ENCODE measurements around the gene CARD14.

The CARD14 gene
- 0.90 to 21.3 (median 7.9) reads per million in 17 experiments for total RNA-seq

GRCh38 chr17:80169784-80170500 lies at the start of gene CARD14:
TSS of gene CARD14 (plus strand) at chr17:80170030. CDS start at chr17:80181439, 11,409 bp downstream.
- no peak for DNase-seq

GRCh38 chr17:80122026-80122575 lies 47.7 kb upstream of the CARD14 start:
- DNase-seq: no peak

DNA sequence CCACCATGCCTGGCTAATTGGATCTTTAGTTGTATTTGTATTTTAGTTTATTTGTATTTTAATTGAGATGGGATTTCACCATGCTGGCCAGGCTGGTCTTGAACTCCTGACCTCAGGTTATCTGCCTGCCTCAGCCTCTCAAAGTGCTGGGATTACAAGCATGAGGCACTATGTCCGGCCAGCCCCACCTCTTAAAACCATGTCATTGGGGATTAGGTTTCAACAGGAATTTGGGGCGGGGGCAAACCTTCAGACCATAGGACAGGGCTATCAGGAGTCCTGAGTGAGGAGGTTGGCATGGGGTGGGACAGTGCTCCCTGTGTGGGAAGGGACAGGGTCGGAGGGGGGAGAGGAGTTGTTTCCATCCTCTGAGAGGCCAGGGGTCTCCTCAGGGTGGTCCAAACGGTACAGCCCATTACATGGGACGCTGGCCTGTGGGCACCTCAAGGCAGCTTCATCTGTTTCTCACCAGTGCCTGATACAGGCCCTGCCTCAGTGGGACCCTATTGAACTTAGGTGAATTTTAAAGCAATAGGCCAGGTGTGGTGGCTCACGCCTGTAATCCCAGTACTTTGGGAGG lies 46.8 kb upstream of the CARD14 start:
- no peak for DNase-seq

DNA sequence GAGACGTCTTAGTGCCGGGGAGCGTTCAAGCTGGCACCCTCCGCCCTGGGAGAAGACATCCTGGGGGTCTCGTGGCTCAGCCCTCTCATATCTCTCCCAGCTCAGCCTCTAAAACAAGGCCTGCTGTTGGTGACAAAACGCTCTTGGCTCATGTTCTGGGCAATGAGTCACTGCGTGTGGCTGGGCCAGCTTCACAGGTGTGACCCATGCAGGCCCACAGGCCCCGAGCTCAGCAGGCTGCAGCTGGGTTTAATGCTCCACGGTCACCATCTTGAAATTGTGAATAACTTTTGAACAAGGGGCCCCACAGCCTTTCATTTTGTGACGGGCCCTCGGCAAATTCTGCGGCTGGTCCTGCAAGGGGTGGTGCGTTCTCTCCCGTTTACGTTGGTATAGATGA lies 46.0 kb upstream of the CARD14 start:
- no peak for DNase-seq

GRCh38 chr17:80124351-80124981 lies 45.4 kb upstream of the CARD14 start:
- peak in 3 of 4 experiments; percentile 13 to 48 (median 31) for DNase-seq

- DNase-seq: no peak
Observed at GRCh38 chr17:80125656-80126448, 44.0 kb upstream of the CARD14 start.

DNA sequence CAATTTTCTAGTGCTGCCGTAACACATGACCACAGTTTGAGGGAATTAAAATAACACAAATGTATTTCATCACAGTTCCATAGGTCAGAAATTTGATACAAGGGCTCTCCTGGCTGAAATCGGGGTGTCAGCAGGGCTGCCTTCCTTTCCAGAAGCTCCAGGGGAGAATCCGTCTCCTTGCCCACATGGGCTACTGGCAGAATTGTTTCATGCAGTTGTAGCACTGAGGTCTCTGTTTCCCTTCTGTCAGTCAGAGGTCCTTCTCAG lies 43.4 kb upstream of the CARD14 start:
- no peak for DNase-seq

DNA sequence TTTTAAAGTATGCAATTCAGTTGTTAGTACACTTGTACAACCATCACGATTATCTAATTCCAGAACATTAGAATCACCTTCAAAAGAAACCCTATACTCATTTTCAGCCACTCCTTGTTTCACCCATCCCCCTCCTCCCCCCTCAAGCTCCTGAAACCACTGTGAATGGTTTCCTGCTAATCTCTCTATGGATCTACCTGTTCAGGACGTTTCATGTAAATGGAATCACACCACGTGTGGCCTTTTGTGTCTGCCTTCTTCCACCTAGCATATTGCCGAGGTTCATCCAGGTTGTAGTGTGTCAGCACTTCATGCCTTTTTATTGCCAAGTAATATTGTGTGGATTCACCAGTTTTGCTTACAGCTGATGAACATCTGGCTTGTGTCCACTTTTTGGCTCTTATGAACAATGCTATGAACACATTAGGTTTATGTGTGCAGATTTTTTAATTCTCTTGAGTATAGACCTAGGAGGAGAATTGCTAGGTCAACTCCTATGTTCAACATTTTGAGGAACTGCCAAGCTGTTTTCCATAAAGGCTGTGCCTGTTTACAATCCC lies 40.7 kb upstream of the CARD14 start:
- DNase-seq: no peak

- DNase-seq: no peak
Observed at GRCh38 chr17:80130992-80131391, 38.8 kb upstream of the CARD14 start.

- DNase-seq: no peak
Observed at GRCh38 chr17:80132906-80133625, 36.8 kb upstream of the CARD14 start.

DNA sequence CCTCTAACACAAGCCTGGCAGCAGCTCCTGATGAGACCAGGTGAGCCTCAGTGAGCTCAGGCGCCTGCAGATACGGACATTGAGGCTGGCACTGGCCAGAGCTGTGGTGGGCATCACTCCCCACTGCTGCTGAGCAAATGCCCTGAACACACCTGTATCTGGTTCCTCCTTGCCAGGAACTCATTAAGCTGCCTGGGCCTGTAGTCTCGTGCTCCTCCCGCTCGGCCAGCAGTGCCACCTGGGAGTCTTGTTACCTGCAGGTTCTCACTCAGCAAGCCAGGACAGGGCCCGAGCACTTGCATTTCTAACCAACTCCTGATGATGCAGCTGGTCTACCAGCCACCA lies 36.2 kb upstream of the CARD14 start:
- no peak for DNase-seq

GRCh38 chr17:80137131-80137530 lies 32.7 kb upstream of the CARD14 start:
- DNase-seq: no peak

- DNase-seq: no peak
Observed at GRCh38 chr17:80138856-80139426, 30.9 kb upstream of the CARD14 start.

- DNase-seq: no peak
Observed at GRCh38 chr17:80141463-80142165, 28.2 kb upstream of the CARD14 start.

- no peak for DNase-seq
Observed at GRCh38 chr17:80142929-80143328, 26.9 kb upstream of the CARD14 start.

GRCh38 chr17:80145076-80146075 lies 24.5 kb upstream of the CARD14 start:
- peak in 2 of 4 experiments; percentile 16 to 27 for DNase-seq

- DNase-seq: peak; percentile 31 to 58 (median 52)
Observed at GRCh38 chr17:80146121-80147034, 23.5 kb upstream of the CARD14 start.

GRCh38 chr17:80147035-80147822 lies 22.6 kb upstream of the CARD14 start, which contains the start of gene EIF4A3:
TSS of gene EIF4A3 (minus strand) at chr17:80147128. CDS start at chr17:80146961, 167 bp downstream.
- peak; percentile 99 to 100 (median 100) for DNase-seq
